Prostate gland (tissue), 2 donors: ENCODE measurements around the gene PDZD4.

Source experiments
- CTCF ChIP-seq, 4 experiments: fragments of 200-600 bp in 2 of 4; fragments of 450-650 bp in 2 of 4; sonication (generic) in 2 of 4; IDR thresholded peaks; 1 replicate in 3 of 4; 2 replicates in 1 of 4; pipeline ENCODE4 v1.5.1; 2016 to 2019; ENCODE audit warnings: antibody characterized with exemption in 4 of 4, mild to moderate bottlenecking in 2 of 4, moderate library complexity in 2 of 4
- POLR2A ChIP-seq: fragments of 450-650 bp; IDR thresholded peaks from one replicate; pipeline ENCODE4 v1.6.1; 2016; ENCODE audit warnings: antibody characterized with exemption, mild to moderate bottlenecking
- POLR2AphosphoS5 ChIP-seq: sonication (generic); formaldehyde crosslinking; IDR thresholded peaks from one replicate; pipeline ENCODE4 v1.6.1; 2017; ENCODE audit warnings: antibody characterized with exemption

- no peak for TF ChIP-seq CTCF (IDR thresholded peaks at IDR 0.05)
- no peak for TF ChIP-seq POLR2A
- no peak for TF ChIP-seq POLR2AphosphoS5
Observed at GRCh38 chrX:153797415-153798015, 32.8 kb downstream of the PDZD4 start.
